CD4-positive, alpha-beta T cell treated with Interleukin-17A for 1 hour (primary cell): ENCODE measurements around the gene SLC49A4.

ENCODE experiments used
- DNase-seq: peaks from one replicate; pipeline ENCODE4 v3.0.0-alpha.2; 2020

SLC49A4 gene

DNA sequence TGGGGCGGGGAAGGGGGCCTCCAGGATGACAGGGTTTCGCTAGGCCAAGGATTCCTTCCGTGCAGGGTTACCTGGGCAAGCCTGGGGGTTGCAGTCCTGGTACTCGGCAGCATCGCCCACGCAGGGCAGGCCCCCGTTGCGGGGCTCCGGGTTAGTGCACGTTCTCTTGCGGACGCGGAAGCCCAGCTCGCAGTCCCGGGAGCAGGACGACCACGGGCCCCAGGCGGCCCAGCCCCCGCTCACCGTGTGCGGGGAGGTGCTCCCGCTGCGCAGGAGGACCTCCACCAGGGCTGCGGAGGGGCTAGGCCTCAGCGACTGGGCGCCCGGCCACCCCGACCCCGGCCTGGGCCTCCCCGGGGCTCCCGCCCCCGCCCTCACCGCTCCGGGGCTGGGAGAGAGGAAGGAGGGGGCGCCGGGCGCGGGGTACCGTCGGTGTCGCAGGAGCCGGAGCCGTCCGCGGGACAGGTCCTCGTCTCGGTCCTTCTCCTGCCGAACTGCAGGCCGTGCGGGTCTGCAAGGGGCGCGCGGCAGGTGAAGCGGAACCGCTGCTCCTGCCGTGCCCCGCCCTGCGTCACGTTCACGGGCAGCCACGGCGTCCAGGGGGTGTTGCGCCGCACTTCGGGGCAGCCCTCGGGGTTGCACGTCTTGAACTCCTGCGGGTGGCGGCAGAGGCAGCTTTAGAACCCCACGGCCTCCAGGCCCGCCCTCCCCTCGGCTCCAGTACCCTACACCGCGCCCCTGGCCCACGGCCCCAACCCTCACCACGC is 118.1 kb downstream of the SLC49A4 start:
- no peak for DNase-seq

DNA sequence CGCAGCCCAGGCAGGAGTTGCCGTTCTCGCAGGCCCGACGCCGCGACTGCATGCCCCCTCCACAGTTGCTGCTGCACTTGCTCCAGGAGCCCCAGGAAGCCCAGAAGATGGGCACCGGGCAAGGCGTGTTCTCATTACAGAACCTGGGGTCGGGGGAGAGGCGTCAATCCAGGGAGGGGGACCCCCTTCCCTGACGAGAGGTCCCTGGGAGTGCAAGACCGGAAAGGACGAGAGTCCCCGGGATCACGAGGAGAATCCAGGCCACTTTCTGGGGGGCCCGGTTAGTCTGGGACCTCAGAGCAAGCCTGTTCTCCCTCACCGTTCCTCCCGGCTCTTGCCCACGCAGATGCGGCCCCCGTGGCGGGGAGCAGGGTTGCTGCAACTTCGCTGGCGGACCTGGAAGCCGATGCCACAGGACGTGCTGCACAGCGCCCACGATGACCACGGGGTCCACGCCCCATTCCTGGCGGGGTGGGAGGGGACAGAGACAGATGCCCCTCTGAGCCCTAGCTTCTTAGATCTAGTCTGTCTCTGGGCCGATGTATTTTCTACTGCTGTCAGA is 118.8 kb downstream of the SLC49A4 start:
- no peak for DNase-seq

GRCh38 chr3:122915300-122916055 is 120.6 kb downstream of the SLC49A4 start:
- DNase-seq: no peak

- no peak for DNase-seq
Measured at GRCh38 chr3:122916084-122916483, 121.2 kb downstream of the SLC49A4 start.

- no peak for DNase-seq
Measured at GRCh38 chr3:122916580-122916979, 121.7 kb downstream of the SLC49A4 start.

- no peak for DNase-seq
Measured at GRCh38 chr3:122917412-122917811, 122.5 kb downstream of the SLC49A4 start.

DNA sequence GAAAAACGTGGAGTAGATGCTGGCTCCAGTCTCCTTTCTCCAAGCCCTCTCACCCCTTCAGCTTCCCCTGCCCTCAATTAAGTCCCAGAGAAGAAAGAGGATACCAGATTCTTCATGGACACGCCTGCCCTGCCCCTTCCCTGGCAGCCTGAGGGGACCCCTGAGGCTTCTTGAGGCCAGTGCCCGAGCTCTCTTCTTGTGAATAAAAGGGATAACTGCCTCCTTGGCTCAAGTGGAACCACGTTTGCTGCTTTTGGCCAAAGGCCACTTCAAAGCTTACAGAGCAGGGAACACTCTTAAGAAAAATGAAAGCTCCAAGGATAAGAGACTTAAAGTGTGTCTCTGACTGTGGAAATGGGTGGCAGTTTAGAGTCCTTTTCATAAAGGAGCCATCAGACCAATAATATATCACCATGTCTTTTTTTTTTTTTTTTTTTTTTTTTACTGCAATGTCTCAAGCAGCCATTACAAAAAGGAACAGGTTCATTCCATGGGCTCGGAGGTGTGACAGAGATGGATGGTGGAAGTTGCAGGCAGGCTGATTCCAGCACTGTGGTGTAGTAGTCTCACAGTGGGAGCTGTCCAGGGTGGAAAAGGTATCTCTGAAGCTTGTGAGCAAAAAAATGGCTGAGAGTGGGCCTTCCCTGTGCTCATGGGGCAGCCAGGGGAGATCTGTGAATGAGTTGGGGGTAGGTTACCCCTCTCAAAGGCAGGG is 123.9 kb downstream of the SLC49A4 start:
- DNase-seq: no peak

DNA sequence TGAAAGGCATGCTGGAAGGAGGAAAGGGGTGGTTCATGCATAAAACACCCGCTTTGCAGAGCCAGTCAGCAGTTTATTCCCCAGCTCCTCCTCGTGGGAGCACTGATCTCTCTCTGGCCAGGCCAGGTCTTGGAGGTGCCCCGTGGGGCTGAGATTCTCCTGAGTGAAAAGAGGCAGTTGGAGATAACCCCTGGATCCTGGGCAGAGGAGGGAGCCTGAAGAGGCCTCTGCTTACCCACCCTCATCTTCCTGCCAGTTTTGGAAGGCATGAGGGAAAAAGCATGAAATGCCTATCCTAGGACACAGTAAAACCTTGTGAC is 124.4 kb downstream of the SLC49A4 start:
- no peak for DNase-seq

DNA sequence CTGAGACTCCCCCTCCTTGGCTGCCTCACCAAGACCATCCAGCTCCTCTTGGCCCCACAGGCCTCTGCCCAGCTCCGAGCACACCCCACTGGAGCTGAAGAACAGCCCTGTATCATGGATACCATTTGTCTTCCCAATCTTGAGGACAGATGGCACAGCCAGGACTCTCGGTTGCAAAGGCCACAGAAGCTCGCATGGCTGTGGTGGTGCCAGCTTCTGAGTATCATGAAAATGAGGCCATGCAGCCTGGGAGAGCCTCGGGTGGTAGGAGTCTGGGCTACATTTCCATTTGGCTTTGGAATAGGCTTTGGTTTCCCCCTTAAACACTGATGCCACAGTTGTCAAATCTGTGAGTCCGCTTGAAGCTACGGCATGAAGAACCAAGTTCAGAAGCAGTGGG is 126.1 kb downstream of the SLC49A4 start:
- DNase-seq: no peak

DNA sequence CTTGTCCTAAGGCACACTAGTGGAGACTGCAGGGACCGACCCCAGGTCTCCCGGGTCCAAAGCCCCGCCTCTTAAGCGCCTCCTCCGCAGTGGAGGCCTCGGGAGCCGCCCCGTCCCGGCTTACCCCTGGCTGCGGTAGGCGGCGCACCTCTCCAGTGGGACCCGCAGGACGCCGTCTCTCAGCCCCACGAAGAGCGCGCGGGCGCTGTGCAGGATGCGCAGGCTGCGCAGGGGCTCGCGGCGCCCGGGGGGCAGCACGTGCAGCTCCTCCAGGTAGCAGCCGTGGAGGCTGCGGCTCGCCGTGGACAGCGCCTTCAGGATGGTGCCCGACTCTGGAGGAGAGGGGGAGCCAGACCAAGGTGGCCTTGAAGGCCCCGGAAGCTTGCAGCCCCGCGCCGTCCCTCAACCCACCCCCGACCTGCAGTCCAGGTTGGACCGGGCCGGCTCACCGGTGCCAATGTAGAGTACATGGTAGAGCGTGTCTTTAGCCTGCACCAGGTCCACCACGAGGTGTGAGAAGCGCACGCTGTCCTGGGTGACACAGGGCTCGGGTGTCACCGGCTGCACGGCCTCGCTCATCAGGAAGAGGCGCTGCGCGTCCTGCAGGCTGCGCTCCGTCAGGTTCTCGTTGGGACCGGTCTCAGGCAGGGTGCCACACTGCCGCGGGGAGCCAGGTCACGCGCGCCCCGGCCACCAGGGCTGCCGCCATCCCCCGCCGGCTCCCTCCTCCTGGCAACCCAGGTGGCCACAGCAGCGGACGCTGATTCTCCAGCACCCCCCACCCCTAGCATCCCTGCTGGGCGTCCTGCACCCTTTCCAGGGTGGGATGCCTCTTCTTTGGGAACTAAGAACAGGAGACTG is 127.2 kb downstream of the SLC49A4 start:
- peak; percentile 3 for DNase-seq

GRCh38 chr3:122923611-122924010 is 128.7 kb downstream of the SLC49A4 start:
- DNase-seq: no peak

- DNase-seq: no peak
Measured at GRCh38 chr3:122924056-122924455, 129.2 kb downstream of the SLC49A4 start.

DNA sequence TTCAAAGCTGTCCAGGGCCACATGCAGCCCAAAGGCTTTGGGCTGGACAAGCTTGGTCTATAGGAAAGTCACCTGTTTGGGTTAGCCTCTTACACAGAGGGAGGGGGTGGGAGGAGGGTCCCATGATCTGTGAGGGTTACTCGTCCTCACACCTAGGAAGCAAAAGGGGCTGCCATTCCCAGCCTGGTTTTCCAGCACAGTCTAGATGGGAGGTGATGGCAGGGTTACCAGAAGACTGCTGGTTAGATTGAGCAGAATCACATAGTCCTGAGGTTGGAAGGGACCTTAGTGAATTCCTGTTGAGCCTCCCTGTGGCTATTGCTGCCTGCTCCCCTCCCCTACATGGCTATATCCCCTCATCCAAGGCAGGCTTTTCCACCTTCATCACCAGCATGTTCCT is 130.9 kb downstream of the SLC49A4 start:
- no peak for DNase-seq

- no peak for DNase-seq
Measured at GRCh38 chr3:122926322-122926721, 131.5 kb downstream of the SLC49A4 start.

DNA sequence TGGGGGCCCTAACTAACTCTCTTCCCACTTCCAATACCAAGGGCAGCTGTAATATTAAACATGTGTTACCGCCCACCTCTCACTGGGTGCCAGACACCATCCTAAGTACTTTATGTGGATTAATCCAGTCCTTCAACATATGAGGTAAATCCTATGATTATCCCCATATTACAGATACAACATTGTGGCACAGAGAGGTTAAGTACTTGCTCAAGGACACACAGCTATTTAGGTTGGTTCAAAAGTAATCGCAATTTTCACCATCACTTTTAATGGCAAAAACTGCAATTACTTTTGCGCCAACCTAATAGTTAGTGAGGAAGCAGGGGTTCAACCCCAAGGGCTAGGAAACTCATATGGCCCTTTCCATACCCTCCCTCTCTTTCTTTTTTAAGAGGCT is 131.9 kb downstream of the SLC49A4 start:
- no peak for DNase-seq

- no peak for DNase-seq
Measured at GRCh38 chr3:122927726-122928125, 132.9 kb downstream of the SLC49A4 start.

GRCh38 chr3:122928396-122929187 is 133.7 kb downstream of the SLC49A4 start:
- no peak for DNase-seq

DNA sequence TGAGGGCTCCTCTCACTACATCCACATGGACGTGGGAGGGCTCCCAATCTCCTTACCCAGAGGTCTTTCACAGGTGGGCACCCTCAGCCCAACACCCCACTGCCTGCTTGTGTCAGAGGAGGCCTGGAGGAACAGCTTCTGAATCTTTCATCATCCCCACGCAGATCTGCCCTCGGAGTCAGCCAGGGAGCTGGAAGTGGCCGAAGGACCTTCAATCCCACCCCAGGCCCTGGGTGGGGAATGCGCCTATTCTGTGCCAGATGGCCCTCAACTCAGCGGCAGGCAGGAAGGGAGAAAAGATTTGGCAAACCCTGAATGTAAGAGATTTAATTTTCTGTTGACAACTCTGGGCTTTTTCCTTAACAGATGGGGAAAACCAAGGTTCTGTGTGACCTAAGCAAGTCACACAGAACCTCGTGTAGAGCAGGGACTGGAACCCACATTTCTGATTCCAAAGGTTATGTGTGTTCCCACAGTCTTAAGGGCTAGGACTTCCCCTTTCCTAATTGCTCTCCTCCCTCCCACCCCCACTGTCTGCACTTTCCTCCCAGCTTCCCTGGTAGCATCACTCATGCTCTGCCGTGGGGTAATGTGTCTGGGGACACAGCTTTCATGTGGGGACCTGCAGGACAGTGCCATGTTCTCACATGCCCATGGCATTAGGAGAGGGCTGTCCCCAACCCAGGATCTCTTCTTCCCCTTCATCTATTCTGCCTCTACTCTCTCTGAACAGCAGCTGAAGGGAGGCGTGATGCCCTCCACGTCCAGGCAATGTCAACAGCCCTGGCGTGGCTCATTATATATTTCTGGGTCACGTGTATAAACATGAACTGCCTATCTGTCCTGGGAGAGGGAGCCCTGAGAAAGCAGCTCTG is 134.6 kb downstream of the SLC49A4 start:
- DNase-seq: no peak

DNA sequence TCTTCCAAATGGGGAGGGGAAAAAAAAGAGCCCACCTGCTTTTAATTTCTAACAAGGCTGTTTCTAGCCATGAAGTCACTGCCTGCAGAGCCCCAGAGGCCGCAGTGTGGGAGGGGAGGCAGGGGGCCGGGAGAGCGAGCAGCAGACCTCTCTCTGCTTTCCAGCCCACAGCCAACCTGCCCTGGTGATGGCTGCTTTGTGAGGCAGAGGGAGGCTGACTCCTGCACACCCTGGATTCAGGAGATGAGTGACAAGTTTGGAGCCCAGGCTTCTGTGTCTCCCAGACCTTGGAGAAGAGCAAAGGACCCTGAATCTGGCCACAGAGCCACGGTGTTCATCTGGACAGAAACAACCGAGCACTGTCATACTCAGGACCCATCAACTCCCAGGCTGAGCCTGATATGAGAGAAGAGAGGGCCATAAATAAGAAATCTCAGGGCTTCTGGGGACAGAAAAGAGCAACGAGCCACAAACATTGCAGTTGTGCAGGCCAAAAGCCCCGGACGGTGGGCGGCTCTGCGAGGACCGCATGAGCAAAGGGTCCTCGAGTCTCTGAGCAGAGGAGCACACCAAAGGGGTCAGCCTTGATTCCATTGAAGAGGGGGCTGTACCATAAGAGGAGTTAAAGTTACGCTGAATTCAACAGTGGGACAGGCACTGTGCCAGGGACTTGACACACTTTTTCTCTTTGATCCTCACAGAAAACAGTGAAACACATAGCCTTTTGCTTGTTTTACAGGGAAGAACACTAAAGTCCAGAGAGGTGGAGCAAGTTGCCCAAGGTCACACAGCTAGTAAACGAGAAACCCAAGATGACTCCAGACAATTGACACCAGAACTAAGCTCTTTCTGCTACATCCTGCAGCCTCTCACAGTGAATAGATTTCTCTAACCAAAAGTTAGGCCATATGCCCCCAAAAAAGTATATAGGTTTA is 135.5 kb downstream of the SLC49A4 start:
- DNase-seq: no peak
